ENCODE data around the gene KCNMB1.

The KCNMB1 gene

DNA sequence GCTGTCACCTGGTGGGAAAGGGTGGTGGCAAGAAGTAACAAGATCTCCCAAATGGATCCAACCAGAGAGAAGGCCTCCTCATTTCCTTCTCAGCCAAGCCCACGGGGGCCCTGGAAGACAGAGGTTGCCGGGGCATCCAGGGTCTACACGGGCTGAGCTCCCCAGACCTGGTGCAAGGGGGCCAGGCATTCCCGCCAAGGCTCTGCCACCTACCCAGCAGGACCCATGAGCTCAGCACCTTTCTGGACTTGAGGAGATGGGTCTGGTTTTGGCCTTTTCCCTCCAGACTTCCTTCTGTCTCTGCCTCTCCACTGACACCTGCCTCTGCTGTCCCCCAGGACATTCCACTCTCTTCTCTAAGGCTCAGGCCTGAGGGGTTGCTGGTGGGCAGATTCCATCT lies 42.4 kb upstream of the KCNMB1 start:
- no peak overlapping the region for H3K4me3 ChIP-seq (ENCODE audit: low read depth, low read length)
- TF ChIP-seq MYC (IDR thresholded peaks at IDR 0.05; ENCODE audit: low read depth, low read length) (no peak), POLR2A (IDR thresholded peaks at IDR 0.05; ENCODE audit: extremely low read depth, insufficient read length) (no peak)
- TF ChIP-seq, protein P1, sequence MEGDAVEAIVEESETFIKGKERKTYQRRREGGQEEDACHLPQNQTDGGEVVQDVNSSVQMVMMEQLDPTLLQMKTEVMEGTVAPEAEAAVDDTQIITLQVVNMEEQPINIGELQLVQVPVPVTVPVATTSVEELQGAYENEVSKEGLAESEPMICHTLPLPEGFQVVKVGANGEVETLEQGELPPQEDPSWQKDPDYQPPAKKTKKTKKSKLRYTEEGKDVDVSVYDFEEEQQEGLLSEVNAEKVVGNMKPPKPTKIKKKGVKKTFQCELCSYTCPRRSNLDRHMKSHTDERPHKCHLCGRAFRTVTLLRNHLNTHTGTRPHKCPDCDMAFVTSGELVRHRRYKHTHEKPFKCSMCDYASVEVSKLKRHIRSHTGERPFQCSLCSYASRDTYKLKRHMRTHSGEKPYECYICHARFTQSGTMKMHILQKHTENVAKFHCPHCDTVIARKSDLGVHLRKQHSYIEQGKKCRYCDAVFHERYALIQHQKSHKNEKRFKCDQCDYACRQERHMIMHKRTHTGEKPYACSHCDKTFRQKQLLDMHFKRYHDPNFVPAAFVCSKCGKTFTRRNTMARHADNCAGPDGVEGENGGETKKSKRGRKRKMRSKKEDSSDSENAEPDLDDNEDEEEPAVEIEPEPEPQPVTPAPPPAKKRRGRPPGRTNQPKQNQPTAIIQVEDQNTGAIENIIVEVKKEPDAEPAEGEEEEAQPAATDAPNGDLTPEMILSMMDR (IDR thresholded peaks at IDR 0.05; ENCODE audit: low read depth, low read length), result no peak
- TF ChIP-seq, protein P2, sequence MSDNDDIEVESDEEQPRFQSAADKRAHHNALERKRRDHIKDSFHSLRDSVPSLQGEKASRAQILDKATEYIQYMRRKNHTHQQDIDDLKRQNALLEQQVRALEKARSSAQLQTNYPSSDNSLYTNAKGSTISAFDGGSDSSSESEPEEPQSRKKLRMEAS (IDR thresholded peaks at IDR 0.05; ENCODE audit: low read depth, low read length), result no peak
- no peak for DNase-seq (ENCODE audit: low read depth)

DNA sequence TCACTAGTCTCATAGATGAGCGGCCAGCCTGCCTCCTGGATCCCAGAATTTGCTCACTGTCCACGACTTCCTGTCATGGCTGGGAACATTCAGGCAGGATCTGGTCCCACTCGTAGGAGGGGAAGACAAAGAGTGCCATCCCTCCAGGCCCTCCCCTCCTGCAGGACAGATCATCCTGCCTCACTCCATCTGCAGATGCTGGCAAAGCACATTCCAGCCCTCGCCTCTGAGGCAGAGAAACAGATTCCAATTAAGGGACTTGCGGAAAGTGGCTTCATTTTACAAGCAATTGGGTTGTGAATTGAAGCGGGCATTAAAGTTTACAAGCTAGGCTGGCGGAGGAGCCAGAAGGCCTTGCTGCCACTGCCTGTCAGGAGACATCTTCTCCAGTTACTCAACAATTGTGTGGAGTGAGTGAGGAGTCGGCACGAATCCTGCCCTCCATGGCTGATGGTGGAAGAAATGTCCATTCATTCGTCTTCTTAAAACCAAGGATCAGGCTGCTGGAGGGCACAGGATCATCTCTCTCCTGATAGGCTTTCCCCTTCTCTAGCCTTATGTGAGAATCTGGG lies 41.8 kb upstream of the KCNMB1 start:
- no peak for TF ChIP-seq MYC (IDR thresholded peaks at IDR 0.05; ENCODE audit: low read depth, low read length)
- TF ChIP-seq POLR2A (IDR thresholded peaks at IDR 0.05; ENCODE audit: extremely low read depth, insufficient read length), result no peak
- TF ChIP-seq, protein P1 (IDR thresholded peaks at IDR 0.05; ENCODE audit: low read depth, low read length), result no peak
- TF ChIP-seq, protein P2 (IDR thresholded peaks at IDR 0.05; ENCODE audit: low read depth, low read length), result no peak
- H3K4me3 ChIP-seq (ENCODE audit: low read depth, low read length), result no peak overlapping the region
- DNase-seq (ENCODE audit: low read depth), result no peak

DNA sequence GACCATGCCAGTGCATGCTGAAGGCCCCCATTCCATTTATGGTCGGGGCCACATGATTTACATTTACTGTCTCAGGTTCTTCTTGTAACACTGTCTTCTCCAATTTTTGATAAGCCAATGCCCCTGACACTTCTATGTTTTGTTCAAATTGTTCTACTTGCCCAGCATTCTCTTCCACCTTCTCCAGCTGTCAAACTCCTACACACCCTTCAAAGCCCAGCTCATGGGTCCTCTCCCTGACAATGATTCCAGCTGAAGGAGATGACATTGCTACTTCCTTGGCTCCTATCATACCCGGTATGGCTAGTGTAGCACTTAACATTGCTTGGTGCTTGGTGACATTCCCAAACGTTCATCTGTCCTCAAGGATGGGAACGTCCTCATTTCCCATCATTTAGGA lies 41.1 kb upstream of the KCNMB1 start:
- no peak for DNase-seq (ENCODE audit: low read depth)
- TF ChIP-seq, protein P1 (IDR thresholded peaks at IDR 0.05; ENCODE audit: low read depth, low read length), result no peak
- TF ChIP-seq, protein P2 (IDR thresholded peaks at IDR 0.05; ENCODE audit: low read depth, low read length), result no peak
- TF ChIP-seq MYC (IDR thresholded peaks at IDR 0.05; ENCODE audit: low read depth, low read length) (no peak), POLR2A (IDR thresholded peaks at IDR 0.05; ENCODE audit: extremely low read depth, insufficient read length) (no peak)
- H3K4me3 ChIP-seq (ENCODE audit: low read depth, low read length), result no peak overlapping the region

DNA sequence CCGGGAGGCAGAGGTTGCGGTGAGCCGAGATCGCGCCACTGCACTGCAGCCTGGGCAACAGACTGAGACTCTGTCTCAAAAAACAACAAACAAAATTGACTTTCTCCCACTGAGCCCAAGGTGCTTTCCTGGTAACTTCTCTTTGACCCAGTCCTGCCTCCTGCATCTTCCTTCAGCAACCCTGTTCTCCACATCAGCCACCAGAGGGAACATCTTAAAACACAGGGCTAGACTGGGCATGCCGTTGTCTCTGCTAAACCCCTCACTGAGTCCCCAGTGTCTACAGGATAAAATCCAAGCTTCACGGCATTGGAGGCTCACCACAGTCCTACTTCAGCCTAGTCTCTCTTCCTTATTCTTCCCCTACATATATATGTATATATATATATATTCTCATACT lies 39.8 kb upstream of the KCNMB1 start:
- DNase-seq (ENCODE audit: low read depth), result peak; percentile 16
- TF ChIP-seq, protein P1 (IDR thresholded peaks at IDR 0.05; ENCODE audit: low read depth, low read length), result peak; percentile 4
- TF ChIP-seq, protein P2 (IDR thresholded peaks at IDR 0.05; ENCODE audit: low read depth, low read length), result no peak
- TF ChIP-seq POLR2A (IDR thresholded peaks at IDR 0.05; ENCODE audit: extremely low read depth, insufficient read length) (no peak), MYC (IDR thresholded peaks at IDR 0.05; ENCODE audit: low read depth, low read length) (no peak)
- H3K4me3 ChIP-seq (ENCODE audit: low read depth, low read length), result no peak overlapping the region

DNA sequence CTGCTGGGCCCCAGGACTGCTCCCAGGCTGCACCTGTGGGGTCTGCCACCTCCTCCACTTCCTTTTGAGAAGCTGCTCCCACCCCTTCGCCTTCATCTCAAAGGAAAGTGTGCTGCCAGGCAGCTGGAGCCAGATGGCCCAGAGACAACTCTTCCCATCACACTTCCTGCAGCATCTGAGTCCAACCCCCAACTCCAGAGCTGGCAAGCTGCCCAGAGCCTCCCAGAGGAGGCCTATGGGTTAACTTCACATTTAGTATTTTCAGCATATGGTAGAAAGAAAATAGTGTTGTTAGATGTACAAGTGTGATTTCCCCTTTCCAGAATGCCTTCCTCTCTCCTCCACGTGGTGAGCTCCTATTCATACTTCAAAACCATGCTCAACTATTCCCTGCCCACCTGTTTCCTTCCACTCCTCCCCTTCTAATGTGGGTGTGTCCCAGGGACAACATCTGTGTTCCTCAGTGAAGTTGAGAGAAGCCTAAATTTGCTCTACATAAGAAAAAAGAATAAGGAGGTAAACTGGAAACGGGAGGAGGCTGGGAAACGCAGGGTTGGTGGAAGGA lies 38.6 kb upstream of the KCNMB1 start:
- TF ChIP-seq, protein P1 (IDR thresholded peaks at IDR 0.05; ENCODE audit: low read depth, low read length), result no peak
- no peak for TF ChIP-seq POLR2A (IDR thresholded peaks at IDR 0.05; ENCODE audit: extremely low read depth, insufficient read length)
- no peak for TF ChIP-seq MYC (IDR thresholded peaks at IDR 0.05; ENCODE audit: low read depth, low read length)
- H3K4me3 ChIP-seq (ENCODE audit: low read depth, low read length), result no peak overlapping the region
- peak; percentile 20 for DNase-seq (ENCODE audit: low read depth)

Data from NB4 (cell line).